OCI-LY1 (cell line): Measurements from ENCODE around the gene MYO1A.

Experiments
- EZH2 ChIP-seq: fragments of 200-600 bp; sonication (generic), shearing (Covaris generic); IDR thresholded peaks from 2 replicates; pipeline ENCODE4 v1.8.0; 2017; ENCODE audit warnings: borderline replicate concordance, mixed run types, mild to moderate bottlenecking, antibody characterized with exemption, low read length, moderate library complexity, mixed read lengths
- TF ChIP-seq, protein P1 (sequence below): fragments of 200-600 bp; sonication (generic), shearing (Covaris generic); IDR thresholded peaks from 2 replicates; pipeline ENCODE4 v1.5.1; 2017; ENCODE audit warnings: mild to moderate bottlenecking, antibody characterized with exemption, low read length, moderate library complexity, mixed read lengths

DNA sequence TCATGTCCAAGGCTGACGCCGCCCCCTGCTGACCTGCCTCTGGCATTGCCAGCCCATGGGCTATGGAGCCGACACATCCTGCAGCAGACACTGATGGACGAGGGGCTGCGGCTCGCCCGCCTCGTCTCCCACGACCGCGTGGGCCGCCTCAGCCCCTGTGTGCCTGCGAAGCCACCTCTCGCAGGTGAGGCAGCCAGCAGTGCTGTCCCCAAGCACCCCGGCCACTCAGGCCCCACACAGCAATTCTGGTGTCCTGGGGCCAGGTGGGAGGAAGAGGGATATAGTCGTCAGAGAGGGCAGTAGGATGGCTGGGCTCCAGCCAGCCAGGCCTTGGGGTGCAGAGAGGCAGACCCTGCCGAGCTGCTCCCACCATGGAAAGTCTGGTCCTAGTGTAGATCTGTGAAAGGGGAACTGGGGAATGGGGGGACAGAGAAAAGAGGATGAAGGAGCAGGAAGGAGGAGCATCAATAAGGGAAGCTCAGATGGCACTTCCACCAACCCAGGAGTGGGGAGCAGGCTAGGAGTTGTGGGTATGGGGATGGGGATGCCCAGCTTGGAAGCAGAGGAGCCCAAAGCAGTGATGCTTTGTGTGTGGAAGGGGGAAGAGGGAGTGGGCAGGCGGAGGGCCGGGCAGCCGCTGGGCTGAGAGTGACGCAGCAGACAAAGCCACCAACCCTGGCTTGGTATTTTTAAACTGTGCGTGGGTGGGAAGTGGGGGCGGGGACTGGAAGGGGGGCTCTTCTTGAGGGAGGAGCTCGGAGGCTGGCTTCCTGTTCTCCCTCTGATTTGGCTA, 43.7 kb upstream of the MYO1A start:
- TF ChIP-seq, protein P1, sequence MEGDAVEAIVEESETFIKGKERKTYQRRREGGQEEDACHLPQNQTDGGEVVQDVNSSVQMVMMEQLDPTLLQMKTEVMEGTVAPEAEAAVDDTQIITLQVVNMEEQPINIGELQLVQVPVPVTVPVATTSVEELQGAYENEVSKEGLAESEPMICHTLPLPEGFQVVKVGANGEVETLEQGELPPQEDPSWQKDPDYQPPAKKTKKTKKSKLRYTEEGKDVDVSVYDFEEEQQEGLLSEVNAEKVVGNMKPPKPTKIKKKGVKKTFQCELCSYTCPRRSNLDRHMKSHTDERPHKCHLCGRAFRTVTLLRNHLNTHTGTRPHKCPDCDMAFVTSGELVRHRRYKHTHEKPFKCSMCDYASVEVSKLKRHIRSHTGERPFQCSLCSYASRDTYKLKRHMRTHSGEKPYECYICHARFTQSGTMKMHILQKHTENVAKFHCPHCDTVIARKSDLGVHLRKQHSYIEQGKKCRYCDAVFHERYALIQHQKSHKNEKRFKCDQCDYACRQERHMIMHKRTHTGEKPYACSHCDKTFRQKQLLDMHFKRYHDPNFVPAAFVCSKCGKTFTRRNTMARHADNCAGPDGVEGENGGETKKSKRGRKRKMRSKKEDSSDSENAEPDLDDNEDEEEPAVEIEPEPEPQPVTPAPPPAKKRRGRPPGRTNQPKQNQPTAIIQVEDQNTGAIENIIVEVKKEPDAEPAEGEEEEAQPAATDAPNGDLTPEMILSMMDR = peak; percentile 66
- no peak for TF ChIP-seq EZH2
